Measurements from ENCODE around the gene ELMO1. TPM values are rescaled to one million over a fixed set of nuclear protein-coding genes. Genes with fewer than 3 reads are reported as not detected.

Gene ELMO1
- total RNA-seq, 1 experiment from 2014 or later: 1.1 TPM

DNA sequence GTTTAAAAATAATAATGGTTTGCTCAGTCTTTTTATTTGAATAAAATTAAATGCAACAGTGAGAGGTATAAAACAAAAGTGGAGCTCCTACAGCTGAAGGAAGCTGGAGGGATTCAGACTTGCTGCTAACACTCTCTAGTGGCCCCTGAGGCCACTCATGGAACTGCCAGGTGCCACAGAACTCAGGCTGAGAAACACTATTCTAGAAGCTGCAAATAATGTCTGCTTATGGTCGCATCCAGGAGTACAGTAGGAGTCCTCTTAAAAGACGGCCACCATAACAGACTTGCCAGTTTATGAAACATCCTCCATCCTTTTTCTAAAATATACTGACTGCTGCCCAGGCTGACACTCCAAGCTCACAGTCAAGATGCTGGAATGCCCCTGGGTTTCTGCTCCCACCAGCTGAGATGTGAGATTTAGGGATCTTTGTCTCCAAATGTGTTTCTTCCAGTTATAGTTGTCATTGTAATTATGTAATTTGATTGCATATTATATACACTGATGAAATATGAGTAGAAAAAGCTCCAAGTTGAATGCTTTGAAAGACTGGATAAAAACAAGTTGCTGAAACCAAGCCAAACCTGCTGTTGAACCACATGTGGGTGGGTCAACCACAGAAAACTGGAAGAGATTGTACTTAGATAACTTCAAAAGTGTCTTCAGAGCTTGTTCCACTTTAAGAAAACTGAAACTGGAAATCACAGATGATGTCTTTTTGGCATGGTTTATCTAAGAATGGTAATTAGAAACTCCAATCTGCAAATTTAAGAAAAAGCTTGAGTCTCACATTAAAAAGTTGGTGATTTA is 510.7 kb downstream of the ELMO1 start:
- POLR2A ChIA-PET: no interaction called here
- Histone ChIP-seq H3K36me3 (ENCODE audit: control insufficient read depth in 1 of 2, insufficient read depth in 2 of 2, low read length in 2 of 2) (no peaks in the 10 kb centered on the region), H3K9ac (ENCODE audit: low read length) (no peak overlapping the region), H3K4me1 (ENCODE audit: control insufficient read depth in 1 of 2, insufficient read depth in 2 of 2, low read length in 2 of 2) (no peaks in the 10 kb centered on the region), H3K79me2 (ENCODE audit: insufficient read depth, low read length) (no peaks in the 10 kb centered on the region), H3K27me3 (ENCODE audit: insufficient read depth, low read length) (no peaks in the 10 kb centered on the region; the same call in 1 of the 2 replicates), H3K9me3 (ENCODE audit: control insufficient read depth in 1 of 2, insufficient read depth in 1 of 2, low read depth in 1 of 2, low read length in 2 of 2) (peaks cover 0 to 9% of the 10 kb centered on the region in 2 experiments; a peak in 1 of 4 replicates), H3K4me2 (ENCODE audit: low read length) (no peak overlapping the region), H3K9me2 (ENCODE audit: insufficient read depth) (no peaks in the 10 kb centered on the region), H3K4me3 (replicated peaks in 1 of 2; ENCODE audit: low read depth in 1 of 2, low read length in 2 of 2) (no peak overlapping the region), H3K27ac (ENCODE audit: low read depth, low read length) (no peak overlapping the region), H2AFZ (ENCODE audit: low read depth, low read length, poor library complexity, severe bottlenecking) (no peak overlapping the region), H4K20me1 (ENCODE audit: insufficient read depth) (no peaks in the 10 kb centered on the region)
- CTCF ChIA-PET: no interaction called here
- peak in 2 of 3 experiments; percentile 27 to 32; a peak in 2 of 6 replicates for TF ChIP-seq CTCF (IDR thresholded peaks at IDR 0.05 in 2 of 3, conservative IDR thresholded peaks at IDR 0.05 in 1 of 3; ENCODE audit: borderline replicate concordance in 1 of 3, insufficient read depth in 1 of 3, low read depth in 2 of 3, low read length in 2 of 3)
- TF ChIP-seq CBX3 (IDR thresholded peaks at IDR 0.05; ENCODE audit: low read depth): no peak
- TF ChIP-seq ZNF274 (IDR thresholded peaks at IDR 0.05; ENCODE audit: low read depth, low read length): peak; percentile 83
- no peak for ATAC-seq
- intact Hi-C loops (cut with micrococcal nuclease): no loop called here
- BruUV-seq (replicated peaks): no TSS peak
- RAD21 ChIA-PET (ENCODE audit: low non-redundant PET in 1 of 2, low total read pairs in 2 of 2, uncharacterized antibody in 2 of 2, unreplicated experiment in 2 of 2): no interaction called here
- no peak for DNase-seq (ENCODE audit: low read depth, low spot score)

DNA sequence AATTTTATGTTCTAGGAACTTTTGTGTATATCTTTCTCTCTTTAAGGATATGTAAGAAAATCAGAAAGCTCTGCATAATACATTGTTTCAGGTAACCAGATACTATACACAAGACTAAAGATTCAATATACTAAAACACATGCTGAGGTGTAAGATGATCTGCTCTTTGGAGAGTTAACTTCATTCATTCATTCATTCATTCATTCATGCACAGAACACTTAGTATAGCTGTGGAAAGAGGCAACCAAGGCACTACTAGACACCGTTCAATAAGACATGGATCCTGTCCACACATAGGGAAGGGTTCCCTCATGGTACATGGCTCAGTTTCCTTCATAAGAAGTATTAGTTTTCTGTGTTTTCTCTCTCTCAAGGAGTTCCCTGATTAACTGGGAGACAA is 516.8 kb downstream of the ELMO1 start:
- intact Hi-C loops (cut with micrococcal nuclease): no loop called here
- CTCF ChIA-PET: no interaction called here
- H3K27ac ChIP-seq (ENCODE audit: low read depth, low read length): no peak overlapping the region
- no peaks in the 10 kb centered on the region for H3K79me2 ChIP-seq (ENCODE audit: insufficient read depth, low read length)
- H2AFZ ChIP-seq (ENCODE audit: low read depth, low read length, poor library complexity, severe bottlenecking): no peak overlapping the region
- no peak overlapping the region for H3K4me3 ChIP-seq (replicated peaks in 1 of 2; ENCODE audit: low read depth in 1 of 2, low read length in 2 of 2)
- no peaks in the 10 kb centered on the region for H3K36me3 ChIP-seq (ENCODE audit: control insufficient read depth in 1 of 2, insufficient read depth in 2 of 2, low read length in 2 of 2)
- POLR2A ChIA-PET: no interaction called here
- H3K9ac ChIP-seq (ENCODE audit: low read length): no peak overlapping the region
- DNase-seq (ENCODE audit: low read depth, low spot score) (no peak), ATAC-seq (no peak)
- RAD21 ChIA-PET (ENCODE audit: low non-redundant PET in 1 of 2, low total read pairs in 2 of 2, uncharacterized antibody in 2 of 2, unreplicated experiment in 2 of 2): no interaction called here
- no peaks in the 10 kb centered on the region; a peak in 1 of 4 replicates for H3K9me3 ChIP-seq (ENCODE audit: control insufficient read depth in 1 of 2, insufficient read depth in 1 of 2, low read depth in 1 of 2, low read length in 2 of 2)
- no peaks in the 10 kb centered on the region for H4K20me1 ChIP-seq (ENCODE audit: insufficient read depth)
- BruUV-seq (replicated peaks): no TSS peak
- H3K27me3 ChIP-seq (ENCODE audit: insufficient read depth, low read length): no peaks in the 10 kb centered on the region; the same call in 1 of the 2 replicates
- no peak overlapping the region for H3K4me2 ChIP-seq (ENCODE audit: low read length)
- no peaks in the 10 kb centered on the region for H3K9me2 ChIP-seq (ENCODE audit: insufficient read depth)
- no peaks in the 10 kb centered on the region for H3K4me1 ChIP-seq (ENCODE audit: control insufficient read depth in 1 of 2, insufficient read depth in 2 of 2, low read length in 2 of 2)
- TF ChIP-seq ZNF274 (IDR thresholded peaks at IDR 0.05; ENCODE audit: low read depth, low read length) (no peak), ELF1 (IDR thresholded peaks at IDR 0.05; ENCODE audit: borderline replicate concordance, low read depth) (no peak), CTCF (IDR thresholded peaks at IDR 0.05 in 2 of 3, conservative IDR thresholded peaks at IDR 0.05 in 1 of 3; ENCODE audit: borderline replicate concordance in 1 of 3, insufficient read depth in 1 of 3, low read depth in 2 of 3, low read length in 2 of 3) (no peak), EGR1 (IDR thresholded peaks at IDR 0.05; ENCODE audit: low read depth) (no peak), TCF7L2 (IDR thresholded peaks at IDR 0.05; ENCODE audit: borderline replicate concordance, extremely low read depth, insufficient read depth, insufficient read length) (no peak), JUND (IDR thresholded peaks at IDR 0.05) (no peak), CBX3 (IDR thresholded peaks at IDR 0.05; ENCODE audit: low read depth) (no peak), POLR2AphosphoS5 (IDR thresholded peaks at IDR 0.05; ENCODE audit: low read depth, low read length) (no peak), MAX (IDR thresholded peaks at IDR 0.05) (no peak), RAD21 (IDR thresholded peaks at IDR 0.05; ENCODE audit: low read depth) (no peak), FOSL1 (IDR thresholded peaks at IDR 0.05; ENCODE audit: low read depth) (no peak), SIN3A (IDR thresholded peaks at IDR 0.05; ENCODE audit: low read depth) (no peak)
